Activated naive CD4-positive, alpha-beta T cell treated with anti-CD3 and anti-CD28 coated beads, Interleukin-2, amount 50 U/mL, for 72 hours (primary cell): ENCODE data around the gene KNSTRN. TPM values are rescaled to one million over a fixed set of nuclear protein-coding genes. Genes with fewer than 3 reads are reported as not detected.

Experiments
- ATAC-seq, 2 donors: fragments of 150-1000 bp; cut with Tn5 transposase; 2 replicates each; pipeline ENCODE4 v1.10.0; 2021; ENCODE audit warnings: mild to moderate bottlenecking in 2 of 2, moderate library complexity in 2 of 2
- DNase-seq, 2 donors: peaks; one replicate each; pipeline ENCODE4 v3.0.0; 2021 to 2022; ENCODE audit warnings: low spot score in 2 of 2
- H3K27ac Mint-ChIP-seq, 2 donors: one replicate each; pipeline ENCODE4 v1.8.0; 2022; ENCODE audit warnings: mild to moderate bottlenecking in 2 of 2, mixed read lengths in 2 of 2
- H3K36me3 Mint-ChIP-seq, 2 donors: one replicate each; pipeline ENCODE4 v1.8.0; 2022; ENCODE audit warnings: mixed read lengths in 2 of 2
- H3K9me3 Mint-ChIP-seq, 2 donors: one replicate each; pipeline ENCODE4 v1.8.0; 2022; ENCODE audit warnings: mixed read lengths in 2 of 2
- total RNA-seq, 2 donors: library from RNA; stranded (reverse); gene quantifications; one replicate each; pipeline ENCODE4 v1.2.3, GENCODE V29; 2022

The KNSTRN gene
- total RNA-seq, 2 donors from 2014 or later = 48.6 to 96.4 TPM

- Mint-ChIP-seq H3K36me3 (no peaks in the 10 kb centered on the region), H3K27ac (no peak overlapping the region), H3K9me3 (no peaks in the 10 kb centered on the region)
- ATAC-seq (no peak), DNase-seq (no peak)
These were observed 39.0 kb upstream of the KNSTRN start for GRCh38 chr15:40343512-40343911.

DNA sequence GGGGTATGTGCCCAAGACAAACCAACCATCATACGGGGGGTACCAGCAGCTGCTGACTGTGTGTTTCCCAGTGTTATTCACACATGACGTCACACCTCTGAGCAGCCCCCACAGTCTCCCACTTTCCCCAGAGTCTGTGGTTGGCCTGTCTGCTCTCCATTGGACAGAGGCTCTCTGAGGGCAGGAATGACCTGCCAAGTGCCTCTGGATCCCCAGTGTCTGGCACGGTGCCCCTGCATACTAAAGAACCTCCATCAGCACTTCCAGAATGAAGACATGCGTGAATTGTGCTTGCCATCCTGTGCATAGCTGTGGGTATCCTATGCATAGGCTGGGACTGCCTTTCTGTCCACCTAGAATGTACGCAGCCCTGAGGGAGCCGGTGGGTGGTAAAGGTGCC is 38.3 kb upstream of the KNSTRN start:
- no peaks in the 10 kb centered on the region for H3K36me3 Mint-ChIP-seq
- DNase-seq (no peak), ATAC-seq (peak in 1 of 2 donors; percentile 15)
- no peaks in the 10 kb centered on the region for H3K9me3 Mint-ChIP-seq
- H3K27ac Mint-ChIP-seq = no peak overlapping the region

GRCh38 chr15:40344631-40345120 is 37.8 kb upstream of the KNSTRN start:
- no peaks in the 10 kb centered on the region for H3K9me3 Mint-ChIP-seq

DNA sequence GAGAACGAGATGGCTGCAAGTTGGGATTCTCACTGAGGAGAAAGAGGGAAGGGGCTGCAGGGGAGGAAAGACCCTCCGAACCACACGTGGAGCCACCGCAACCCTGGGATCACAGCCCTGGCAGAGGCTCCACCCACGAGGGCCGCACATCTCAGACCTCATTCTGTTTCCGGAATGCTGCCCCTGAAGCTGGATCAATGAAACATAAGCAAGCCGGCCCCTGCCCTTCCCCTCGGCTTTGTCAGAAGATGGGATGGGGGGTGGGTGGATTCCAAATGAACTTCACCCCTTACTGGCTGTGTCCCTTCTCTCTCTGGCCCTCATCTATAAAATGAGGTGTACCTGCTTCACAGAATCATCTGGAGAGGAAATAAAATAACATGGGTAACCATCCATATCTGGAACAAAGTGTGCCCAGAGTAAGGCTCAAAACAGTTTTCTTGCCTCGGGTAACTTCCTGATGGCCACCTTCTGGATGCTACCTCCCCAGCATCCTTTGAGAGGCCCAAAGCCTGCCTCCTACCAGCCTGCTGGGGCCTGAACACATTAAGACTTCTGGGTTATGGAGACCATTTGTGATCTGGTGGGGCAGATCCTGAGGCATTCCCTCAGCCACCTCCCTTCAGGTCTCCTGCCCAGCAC is 37.2 kb upstream of the KNSTRN start:
- no peak overlapping the region for H3K27ac Mint-ChIP-seq
- H3K9me3 Mint-ChIP-seq = no peaks in the 10 kb centered on the region
- H3K36me3 Mint-ChIP-seq = no peaks in the 10 kb centered on the region
- DNase-seq = no peak
- ATAC-seq = no peak

More at GRCh38 chr15:40344631-40345120, 37.8 kb upstream of the KNSTRN start:
- DNase-seq (peak in 1 of 2 donors; percentile 74), ATAC-seq (peak; percentile 83 to 85)
- Mint-ChIP-seq H3K27ac (no peak overlapping the region), H3K36me3 (no peaks in the 10 kb centered on the region)

DNA sequence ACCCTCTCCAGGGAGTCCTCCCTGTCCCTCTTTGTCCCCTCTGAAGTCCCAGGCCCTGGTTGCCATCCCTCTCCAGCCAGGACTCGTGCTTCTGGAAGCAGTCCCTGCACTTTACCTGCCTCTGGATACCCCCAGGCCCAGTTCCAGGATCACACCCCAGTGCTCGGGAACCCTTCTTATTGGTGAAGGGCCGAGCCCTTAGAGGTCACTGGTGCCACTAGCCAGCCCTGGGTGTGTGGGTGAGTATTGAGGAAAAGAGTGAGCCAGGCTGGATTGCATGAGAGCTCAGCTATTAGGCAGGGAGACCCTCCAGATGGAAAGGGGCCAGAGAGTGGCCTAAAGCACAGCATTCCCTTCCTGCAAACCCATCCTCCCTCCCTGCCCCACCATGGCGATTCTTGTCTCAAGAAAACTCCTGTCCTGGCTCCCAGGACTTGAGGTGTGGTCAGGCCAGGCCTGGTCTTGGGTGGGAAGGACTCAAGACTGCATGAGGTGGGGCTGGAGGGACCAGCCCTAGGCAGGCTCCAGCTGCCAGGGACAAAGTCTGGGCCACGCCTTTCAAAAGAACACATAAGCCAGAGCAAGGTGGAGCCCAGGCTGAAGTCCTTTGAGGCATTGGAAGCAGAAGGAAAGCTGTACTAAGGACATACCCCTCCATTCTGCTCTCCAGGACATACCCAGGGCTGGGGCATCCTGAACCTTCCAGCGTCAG is 36.5 kb upstream of the KNSTRN start:
- H3K27ac Mint-ChIP-seq = no peak overlapping the region
- no peak for DNase-seq

GRCh38 chr15:40346579-40347558 is 35.7 kb upstream of the KNSTRN start:
- DNase-seq = no peak
- Mint-ChIP-seq H3K9me3 (no peaks in the 10 kb centered on the region), H3K36me3 (no peaks in the 10 kb centered on the region), H3K27ac (no peak overlapping the region)
- ATAC-seq = no peak

More for the DNA sequence above, 36.5 kb upstream of the KNSTRN start:
- Mint-ChIP-seq H3K9me3 (no peaks in the 10 kb centered on the region), H3K36me3 (no peaks in the 10 kb centered on the region)
- no peak for ATAC-seq

GRCh38 chr15:40347559-40348473 is 34.7 kb upstream of the KNSTRN start:
- no peaks in the 10 kb centered on the region for H3K36me3 Mint-ChIP-seq
- ATAC-seq = no peak

DNA sequence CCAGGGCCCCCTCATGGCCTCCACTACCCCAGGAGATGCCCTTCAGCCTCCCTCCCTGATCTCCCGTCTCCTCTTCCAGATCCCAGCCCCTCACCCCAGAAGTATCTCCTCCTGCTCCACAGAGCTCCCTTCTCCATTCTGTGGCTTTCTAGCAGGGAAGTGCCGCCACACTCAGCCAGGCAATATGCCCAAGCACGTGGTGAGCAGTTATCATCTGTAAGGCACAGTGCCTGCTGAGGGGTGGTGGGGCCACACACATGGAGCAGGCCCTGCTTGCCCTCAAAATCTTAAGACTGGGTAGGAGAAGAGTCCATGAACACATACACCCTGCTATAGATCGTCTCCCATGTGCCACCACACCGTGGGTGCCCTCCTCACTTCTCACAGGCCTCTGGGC is 34.0 kb upstream of the KNSTRN start:
- peak overlapping the region; percentile 34 to 66 for H3K27ac Mint-ChIP-seq
- H3K36me3 Mint-ChIP-seq = no peaks in the 10 kb centered on the region
- H3K9me3 Mint-ChIP-seq = no peaks in the 10 kb centered on the region
- DNase-seq (no peak), ATAC-seq (no peak)

More at GRCh38 chr15:40347559-40348473, 34.7 kb upstream of the KNSTRN start:
- peak overlapping the region in 1 of 2 donors; percentile 66 for H3K27ac Mint-ChIP-seq
- no peak for DNase-seq
- H3K9me3 Mint-ChIP-seq = no peaks in the 10 kb centered on the region

GRCh38 chr15:40349163-40349562 is 33.4 kb upstream of the KNSTRN start:
- no peaks in the 10 kb centered on the region for H3K9me3 Mint-ChIP-seq

GRCh38 chr15:40352281-40352901 is 30.1 kb upstream of the KNSTRN start:
- Mint-ChIP-seq H3K9me3 (no peaks in the 10 kb centered on the region), H3K36me3 (no peaks in the 10 kb centered on the region), H3K27ac (no peak overlapping the region)
- no peak for DNase-seq
- ATAC-seq = no peak

More at GRCh38 chr15:40349163-40349562, 33.4 kb upstream of the KNSTRN start:
- no peak for DNase-seq
- Mint-ChIP-seq H3K27ac (no peak overlapping the region), H3K36me3 (no peaks in the 10 kb centered on the region)
- ATAC-seq = no peak

DNA sequence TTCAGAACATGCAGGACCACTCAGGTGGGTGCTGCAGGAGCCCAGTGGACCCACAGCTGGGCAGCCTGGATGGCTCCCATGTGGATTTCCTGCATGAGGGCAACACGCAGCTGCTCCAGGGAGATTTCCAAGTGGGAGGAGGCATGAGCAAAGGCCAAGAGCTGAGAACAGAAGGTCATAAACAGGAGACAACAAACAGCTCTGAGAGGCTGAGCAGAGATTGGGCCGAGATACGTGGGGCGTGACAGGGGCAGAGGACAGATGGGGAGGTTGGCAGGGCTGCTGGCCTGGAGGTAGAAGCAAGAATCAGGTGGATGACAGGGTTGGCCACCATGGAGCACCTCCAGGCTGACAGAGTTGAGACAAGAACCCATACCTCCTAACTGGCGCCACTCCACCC is 28.8 kb upstream of the KNSTRN start:
- Mint-ChIP-seq H3K27ac (no peak overlapping the region), H3K9me3 (no peaks in the 10 kb centered on the region), H3K36me3 (no peaks in the 10 kb centered on the region)
- no peak for DNase-seq
- no peak for ATAC-seq

- Mint-ChIP-seq H3K36me3 (no peaks in the 10 kb centered on the region), H3K9me3 (no peaks in the 10 kb centered on the region), H3K27ac (no peak overlapping the region)
- DNase-seq (no peak), ATAC-seq (no peak)
These were observed 27.9 kb upstream of the KNSTRN start for GRCh38 chr15:40354408-40355171.

- DNase-seq (no peak), ATAC-seq (no peak)
- Mint-ChIP-seq H3K36me3 (no peaks in the 10 kb centered on the region), H3K9me3 (no peaks in the 10 kb centered on the region), H3K27ac (no peak overlapping the region)
These were observed 26.4 kb upstream of the KNSTRN start for GRCh38 chr15:40355976-40356585.

- no peak overlapping the region for H3K27ac Mint-ChIP-seq
- H3K36me3 Mint-ChIP-seq = no peaks in the 10 kb centered on the region
- ATAC-seq = no peak
- no peak for DNase-seq
- H3K9me3 Mint-ChIP-seq = no peaks in the 10 kb centered on the region
These were observed 25.3 kb upstream of the KNSTRN start for GRCh38 chr15:40357246-40357645.
